Left kidney (tissue), 2 donors: ENCODE data around the gene C19orf47. TPM values are rescaled to one million over a fixed set of nuclear protein-coding genes. Genes with fewer than 3 reads are reported as not detected.

ENCODE experiments used
- DNase-seq: peaks from one replicate; pipeline ENCODE4 v3.0.0-alpha.2; 2013
- polyA plus RNA-seq: library from polyadenylated mRNA; unstranded; fragments of 120-200 nt; gene quantifications from one replicate; pipeline ENCODE4 v1.2.1, GENCODE V29; 2013; ENCODE audit not compliant: insufficient read length

The C19orf47 gene
- polyA plus RNA-seq, 1 donor = 8.4 TPM

DNA sequence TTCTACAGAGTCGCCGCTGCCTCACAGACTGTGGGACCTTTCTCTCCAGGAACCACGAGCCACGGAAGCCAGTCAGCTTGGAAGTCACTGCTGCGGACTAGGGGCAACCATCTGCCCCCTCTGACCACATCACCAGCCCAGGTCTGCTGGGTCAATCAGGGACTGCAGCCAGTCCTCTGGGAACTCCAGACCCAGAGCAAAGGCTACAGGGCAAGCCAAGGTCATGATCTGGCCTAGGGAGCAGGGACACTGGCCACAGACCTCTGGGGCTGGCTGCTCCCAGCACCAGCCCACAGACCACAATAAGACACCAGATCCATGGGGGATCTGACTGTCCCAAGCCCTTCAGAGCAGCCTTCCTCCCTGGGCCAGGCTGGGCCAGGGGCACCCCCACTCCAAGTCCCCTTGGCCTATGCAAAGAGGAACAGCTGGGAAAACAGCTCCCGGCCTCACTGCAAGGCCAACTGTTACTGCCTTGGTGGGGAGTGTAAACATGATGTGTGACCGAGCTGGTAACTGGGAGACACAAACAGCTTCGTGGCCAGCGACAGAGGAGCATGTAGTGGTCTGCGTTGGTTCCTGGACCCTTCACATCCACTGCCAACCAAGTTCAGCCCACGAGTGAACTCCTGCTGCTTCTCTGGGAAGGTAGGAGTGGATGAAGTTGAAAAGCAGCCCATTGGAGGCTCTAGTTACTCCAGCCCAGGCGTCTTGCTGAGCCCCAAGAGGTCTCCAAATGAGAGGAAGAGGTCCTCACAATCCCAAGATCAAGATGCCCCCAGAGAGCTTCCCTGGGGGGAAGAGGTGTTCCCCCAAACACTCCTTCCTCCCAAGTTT is 64.6 kb downstream of the C19orf47 start:
- DNase-seq = no peak

DNA sequence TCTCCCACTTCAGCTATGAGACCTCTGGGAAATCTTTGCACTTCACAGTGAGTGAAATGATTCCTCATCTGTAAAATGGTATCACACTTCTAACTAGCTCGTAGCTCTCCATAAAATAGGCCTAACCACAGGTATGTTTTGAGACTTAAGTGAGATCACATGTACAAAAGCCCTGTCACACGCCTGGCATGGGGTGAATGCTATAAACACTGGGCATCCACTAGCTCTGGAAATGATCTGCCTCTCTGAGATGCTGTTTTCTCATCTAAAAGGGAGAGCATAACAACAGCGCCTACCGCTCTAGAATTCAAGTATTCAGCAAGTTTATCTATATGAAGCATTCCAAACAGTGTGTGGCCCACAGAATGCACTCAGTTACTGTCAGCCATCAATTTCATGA is 65.3 kb downstream of the C19orf47 start:
- no peak for DNase-seq

- no peak for DNase-seq
Observed at GRCh38 chr19:40282209-40282580, 66.0 kb downstream of the C19orf47 start.

- no peak for DNase-seq
Observed at GRCh38 chr19:40281381-40282208, 66.6 kb downstream of the C19orf47 start.

GRCh38 chr19:40280608-40281221 is 67.5 kb downstream of the C19orf47 start:
- DNase-seq = no peak

- no peak for DNase-seq
Observed at GRCh38 chr19:40279761-40280607, 68.2 kb downstream of the C19orf47 start.

DNA sequence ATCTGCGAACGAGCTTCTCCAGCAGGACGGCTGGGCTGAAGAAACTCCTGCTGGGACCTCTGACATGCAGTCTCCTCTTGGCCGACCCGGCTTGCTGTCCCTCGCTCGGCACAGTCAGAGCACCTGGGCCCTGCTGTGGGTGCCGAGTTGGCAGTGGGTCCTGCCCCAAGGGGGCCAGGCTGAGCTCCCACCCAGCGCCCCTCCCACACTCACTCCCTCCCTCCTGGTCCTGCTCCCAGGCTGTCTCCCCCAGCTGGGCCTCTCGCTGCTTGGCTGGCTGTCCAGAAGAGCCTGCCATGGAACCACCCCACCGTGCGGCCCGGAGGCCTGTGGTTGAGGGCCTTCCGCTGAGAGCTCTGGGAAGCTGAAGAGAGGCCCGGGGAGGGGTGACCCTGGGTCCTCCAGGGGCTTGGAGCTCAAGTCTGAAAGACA is 69.1 kb downstream of the C19orf47 start:
- DNase-seq = peak; percentile 72

DNA sequence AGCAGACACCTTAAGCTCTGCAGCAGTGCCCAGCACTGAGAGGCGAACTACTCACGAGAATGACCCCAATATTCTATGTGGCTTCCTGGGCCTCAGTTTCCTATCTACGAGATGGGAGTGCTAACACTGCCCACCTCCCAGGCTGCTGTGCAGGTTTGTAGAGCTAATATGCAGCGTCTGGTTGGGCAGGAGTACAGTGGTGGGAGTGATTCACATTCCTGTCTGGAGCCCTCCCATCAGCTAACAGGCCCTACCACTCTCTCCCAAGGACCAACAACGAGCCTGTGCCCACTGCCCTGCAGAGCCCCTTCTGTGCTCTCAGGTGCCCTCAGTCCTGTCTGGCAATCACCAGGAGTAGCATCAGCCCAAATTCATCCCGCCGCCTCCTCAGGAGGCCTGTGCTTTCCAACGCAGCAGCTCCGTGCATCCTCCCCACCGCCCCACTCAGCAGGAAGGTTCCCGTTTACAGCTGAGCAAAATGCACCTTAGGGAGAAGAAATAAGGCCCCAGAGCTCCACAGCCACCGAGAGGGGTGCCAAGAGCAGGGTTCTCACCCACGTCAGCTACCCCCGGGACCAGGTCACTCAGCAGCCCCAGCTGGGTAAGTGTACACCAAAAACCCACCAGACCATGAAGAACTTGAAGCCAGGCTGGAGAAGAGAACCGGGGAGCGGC is 69.7 kb downstream of the C19orf47 start:
- no peak for DNase-seq

GRCh38 chr19:40277356-40278059 is 70.7 kb downstream of the C19orf47 start:
- DNase-seq = no peak

DNA sequence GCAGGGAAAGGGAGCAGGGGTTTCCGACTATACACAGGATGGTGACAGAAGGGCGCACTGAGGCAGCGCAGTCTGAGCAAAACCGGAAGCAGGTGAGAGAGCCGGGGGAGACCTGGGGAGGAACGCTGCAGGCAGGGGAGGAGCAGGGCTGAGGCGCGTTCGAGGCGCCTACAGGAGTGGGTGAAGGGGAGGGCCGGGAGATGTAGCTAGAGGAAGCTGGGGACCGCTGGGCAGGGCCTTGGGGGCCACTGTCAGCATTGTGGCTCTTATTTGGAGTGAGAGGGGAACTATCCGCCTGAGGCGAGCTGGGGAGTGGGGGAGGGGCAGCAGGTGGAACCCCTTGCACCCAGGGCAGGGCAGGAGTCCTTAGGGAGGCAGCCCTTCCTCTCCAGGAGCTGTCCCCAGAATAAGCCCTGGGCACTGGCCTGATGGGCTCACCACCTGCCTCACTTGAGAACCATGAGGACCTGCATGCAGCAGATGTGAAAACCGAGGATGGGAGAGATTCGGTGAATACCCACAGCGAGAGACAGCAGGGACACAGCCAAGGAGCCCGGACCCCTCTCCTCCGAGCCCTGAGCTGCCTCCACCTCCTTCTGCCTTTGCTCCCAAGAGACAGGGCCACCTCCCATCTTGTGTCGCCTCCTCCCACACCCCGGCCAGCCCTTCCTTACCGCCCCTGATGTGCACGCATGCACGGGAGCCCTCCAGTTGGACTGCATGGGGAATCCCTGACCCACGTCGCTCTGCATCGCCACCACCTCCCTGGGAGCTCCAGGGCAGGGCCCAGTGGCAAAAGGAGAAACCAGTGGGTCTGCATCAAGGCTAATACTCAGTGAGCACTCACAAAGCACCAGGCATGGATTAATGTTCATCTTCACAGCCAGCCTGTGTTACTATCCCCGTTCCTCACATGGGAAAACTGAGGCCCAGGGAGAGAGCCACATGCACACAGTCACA is 73.3 kb downstream of the C19orf47 start:
- no peak for DNase-seq

GRCh38 chr19:40273469-40274360 is 74.5 kb downstream of the C19orf47 start:
- no peak for DNase-seq

DNA sequence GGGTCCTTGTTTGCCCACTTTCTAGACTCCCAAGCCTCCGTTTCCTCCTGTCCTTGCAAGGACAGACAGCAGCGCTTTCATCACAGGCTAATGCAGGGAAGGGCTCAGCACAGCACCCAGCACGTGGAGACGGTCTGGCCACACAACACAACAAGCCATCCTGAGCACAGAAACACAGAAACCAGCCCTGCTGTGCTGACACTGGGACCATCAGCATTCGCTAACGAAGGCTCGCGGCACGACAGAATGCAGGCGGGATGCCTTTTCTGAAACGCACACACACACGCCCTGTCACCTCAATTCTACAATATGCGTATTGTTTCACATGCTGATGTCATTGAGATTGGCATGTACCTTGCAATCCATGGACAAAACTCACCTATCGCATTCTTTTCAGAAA is 75.9 kb downstream of the C19orf47 start:
- DNase-seq = no peak

- DNase-seq = no peak
Observed at GRCh38 chr19:40271706-40272105, 76.5 kb downstream of the C19orf47 start.

GRCh38 chr19:40270362-40271089 is 77.7 kb downstream of the C19orf47 start:
- no peak for DNase-seq
